ENCODE measurements around the gene ROCK2.

Gene ROCK2

GRCh38 chr2:11214770-11215169 is 129.7 kb downstream of the ROCK2 start:
- TF ChIP-seq, protein P1, sequence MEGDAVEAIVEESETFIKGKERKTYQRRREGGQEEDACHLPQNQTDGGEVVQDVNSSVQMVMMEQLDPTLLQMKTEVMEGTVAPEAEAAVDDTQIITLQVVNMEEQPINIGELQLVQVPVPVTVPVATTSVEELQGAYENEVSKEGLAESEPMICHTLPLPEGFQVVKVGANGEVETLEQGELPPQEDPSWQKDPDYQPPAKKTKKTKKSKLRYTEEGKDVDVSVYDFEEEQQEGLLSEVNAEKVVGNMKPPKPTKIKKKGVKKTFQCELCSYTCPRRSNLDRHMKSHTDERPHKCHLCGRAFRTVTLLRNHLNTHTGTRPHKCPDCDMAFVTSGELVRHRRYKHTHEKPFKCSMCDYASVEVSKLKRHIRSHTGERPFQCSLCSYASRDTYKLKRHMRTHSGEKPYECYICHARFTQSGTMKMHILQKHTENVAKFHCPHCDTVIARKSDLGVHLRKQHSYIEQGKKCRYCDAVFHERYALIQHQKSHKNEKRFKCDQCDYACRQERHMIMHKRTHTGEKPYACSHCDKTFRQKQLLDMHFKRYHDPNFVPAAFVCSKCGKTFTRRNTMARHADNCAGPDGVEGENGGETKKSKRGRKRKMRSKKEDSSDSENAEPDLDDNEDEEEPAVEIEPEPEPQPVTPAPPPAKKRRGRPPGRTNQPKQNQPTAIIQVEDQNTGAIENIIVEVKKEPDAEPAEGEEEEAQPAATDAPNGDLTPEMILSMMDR (conservative IDR thresholded peaks at IDR 0.05; ENCODE audit: low read depth, low read length), result no peak
- H3K4me3 ChIP-seq (ENCODE audit: low read length), result no peak overlapping the region
- DNase-seq (ENCODE audit: low read depth), result no peak

GRCh38 chr2:11213975-11214374 is 130.5 kb downstream of the ROCK2 start:
- DNase-seq (ENCODE audit: low read depth), result no peak
- TF ChIP-seq, protein P1 (conservative IDR thresholded peaks at IDR 0.05; ENCODE audit: low read depth, low read length), result no peak
- no peak overlapping the region for H3K4me3 ChIP-seq (ENCODE audit: low read length)

GRCh38 chr2:11213090-11213638 is 131.3 kb downstream of the ROCK2 start:
- no peak overlapping the region for H3K4me3 ChIP-seq (ENCODE audit: low read length)
- TF ChIP-seq, protein P1 (conservative IDR thresholded peaks at IDR 0.05; ENCODE audit: low read depth, low read length), result no peak
- DNase-seq (ENCODE audit: low read depth), result no peak

GRCh38 chr2:11212645-11213044 is 131.8 kb downstream of the ROCK2 start:
- H3K4me3 ChIP-seq (ENCODE audit: low read length), result no peak overlapping the region
- DNase-seq (ENCODE audit: low read depth), result no peak
- TF ChIP-seq, protein P1 (conservative IDR thresholded peaks at IDR 0.05; ENCODE audit: low read depth, low read length), result no peak

DNA sequence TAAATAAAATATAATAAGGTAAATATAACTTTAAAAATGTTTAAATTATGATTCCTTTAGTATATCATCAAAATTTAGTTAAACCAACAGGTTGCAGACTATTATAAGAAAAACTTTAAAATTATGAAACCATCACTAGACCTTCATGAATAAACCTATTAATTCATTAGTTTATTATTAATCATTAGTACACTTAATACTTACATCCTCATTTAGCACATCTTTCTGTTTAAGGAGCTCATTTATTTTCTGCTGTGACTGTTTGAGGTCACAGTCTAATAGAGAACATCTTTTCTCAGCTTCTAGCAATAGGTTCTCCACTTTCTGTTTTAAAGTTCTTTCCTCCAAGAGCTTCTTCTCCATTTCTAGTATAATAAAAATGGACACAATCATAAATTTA is 136.4 kb downstream of the ROCK2 start:
- TF ChIP-seq, protein P1 (conservative IDR thresholded peaks at IDR 0.05; ENCODE audit: low read depth, low read length), result no peak
- no peak for DNase-seq (ENCODE audit: low read depth)
- H3K4me3 ChIP-seq (ENCODE audit: low read length), result no peak overlapping the region

GRCh38 chr2:11203480-11203879 is 141.0 kb downstream of the ROCK2 start:
- DNase-seq (ENCODE audit: low read depth), result no peak
- TF ChIP-seq, protein P1 (conservative IDR thresholded peaks at IDR 0.05; ENCODE audit: low read depth, low read length), result no peak
- H3K4me3 ChIP-seq (ENCODE audit: low read length), result no peak overlapping the region

GRCh38 chr2:11201969-11202368 is 142.5 kb downstream of the ROCK2 start:
- no peak for DNase-seq (ENCODE audit: low read depth)
- no peak overlapping the region for H3K4me3 ChIP-seq (ENCODE audit: low read length)
- TF ChIP-seq, protein P1 (conservative IDR thresholded peaks at IDR 0.05; ENCODE audit: low read depth, low read length), result no peak
